NCI-H1436 treated with DMSO at 0.1 percent for 48 hours (cell line): ENCODE data around the gene THAP3.

Source experiments
- DNase-seq: peaks from one replicate; lab custom pipeline; 2025; lab: John Stamatoyannopoulos, UW

The THAP3 gene

DNA sequence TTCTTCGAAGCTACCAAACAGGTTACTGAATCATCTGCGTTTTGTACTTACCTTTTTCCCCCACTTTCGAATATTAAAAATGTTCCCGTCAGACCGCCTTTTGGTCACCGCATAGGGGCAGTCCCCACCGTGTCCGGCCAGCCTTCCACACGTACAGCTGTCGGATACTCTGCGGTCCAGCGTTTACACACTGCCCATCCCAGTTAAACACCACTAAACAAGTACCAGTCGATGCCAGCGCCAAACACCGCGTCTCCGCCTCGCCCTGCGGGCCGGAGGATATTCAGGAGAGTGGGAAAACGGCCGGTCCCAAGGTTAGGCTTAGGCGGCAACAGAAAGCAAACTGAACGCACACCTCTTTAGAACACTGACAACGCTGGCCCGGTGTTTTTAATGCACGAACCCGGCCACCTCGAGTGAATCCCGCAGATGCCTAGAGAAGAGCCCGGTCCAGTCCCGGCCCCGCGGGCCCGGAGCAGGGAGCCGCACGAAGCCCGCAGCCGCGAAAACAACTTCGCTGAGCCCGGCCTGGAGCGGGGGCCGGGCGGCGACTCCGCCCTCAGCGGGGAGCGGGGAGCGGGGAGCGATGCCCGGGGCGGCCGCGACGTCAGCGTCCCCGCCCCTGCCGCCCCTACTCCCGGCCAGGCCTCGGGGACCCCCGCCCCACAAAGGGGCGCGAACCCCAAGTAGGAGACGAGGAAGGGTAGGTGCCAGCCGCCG, 11.9 kb upstream of the THAP3 start:
- no peak for DNase-seq

DNA sequence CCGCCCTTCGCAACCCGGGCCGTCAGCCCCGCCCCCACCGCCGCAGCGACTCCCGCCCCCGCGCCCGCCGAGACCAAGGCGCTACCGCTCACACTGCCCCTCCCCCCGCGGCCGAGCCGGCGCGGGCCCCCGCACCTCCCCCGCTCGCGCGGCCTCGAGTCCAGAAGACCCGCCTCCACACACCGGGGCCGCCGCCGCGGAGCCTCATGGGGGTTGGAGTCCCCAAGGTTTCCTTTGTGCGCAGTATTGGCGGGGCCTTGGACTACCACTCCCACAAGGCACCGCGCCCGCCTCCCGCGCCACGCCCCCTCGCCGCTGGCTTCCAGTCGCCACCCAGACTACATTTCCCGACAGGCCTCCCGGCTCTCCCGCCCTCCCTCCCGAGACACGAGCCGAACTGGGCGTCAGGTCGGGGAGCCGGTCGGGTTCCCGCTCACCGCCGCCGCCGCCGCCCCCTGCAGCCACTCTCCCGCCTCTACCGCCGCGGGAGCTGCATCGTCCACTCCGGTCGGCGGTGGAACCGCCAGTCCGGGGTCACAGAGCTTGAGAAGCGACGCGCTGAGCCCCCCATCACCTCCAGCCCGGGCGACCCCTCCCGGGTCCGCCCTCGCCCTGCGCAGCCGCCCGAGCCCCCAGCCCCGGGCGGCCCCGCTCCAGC, 11.2 kb upstream of the THAP3 start, which contains the start of gene PHF13:
Gene PHF13 (plus strand): TSS at position 371 of the 658 bp plus-strand sequence. CDS start 336 bp downstream, outside the sequence.
- peak; percentile 88 for DNase-seq

DNA sequence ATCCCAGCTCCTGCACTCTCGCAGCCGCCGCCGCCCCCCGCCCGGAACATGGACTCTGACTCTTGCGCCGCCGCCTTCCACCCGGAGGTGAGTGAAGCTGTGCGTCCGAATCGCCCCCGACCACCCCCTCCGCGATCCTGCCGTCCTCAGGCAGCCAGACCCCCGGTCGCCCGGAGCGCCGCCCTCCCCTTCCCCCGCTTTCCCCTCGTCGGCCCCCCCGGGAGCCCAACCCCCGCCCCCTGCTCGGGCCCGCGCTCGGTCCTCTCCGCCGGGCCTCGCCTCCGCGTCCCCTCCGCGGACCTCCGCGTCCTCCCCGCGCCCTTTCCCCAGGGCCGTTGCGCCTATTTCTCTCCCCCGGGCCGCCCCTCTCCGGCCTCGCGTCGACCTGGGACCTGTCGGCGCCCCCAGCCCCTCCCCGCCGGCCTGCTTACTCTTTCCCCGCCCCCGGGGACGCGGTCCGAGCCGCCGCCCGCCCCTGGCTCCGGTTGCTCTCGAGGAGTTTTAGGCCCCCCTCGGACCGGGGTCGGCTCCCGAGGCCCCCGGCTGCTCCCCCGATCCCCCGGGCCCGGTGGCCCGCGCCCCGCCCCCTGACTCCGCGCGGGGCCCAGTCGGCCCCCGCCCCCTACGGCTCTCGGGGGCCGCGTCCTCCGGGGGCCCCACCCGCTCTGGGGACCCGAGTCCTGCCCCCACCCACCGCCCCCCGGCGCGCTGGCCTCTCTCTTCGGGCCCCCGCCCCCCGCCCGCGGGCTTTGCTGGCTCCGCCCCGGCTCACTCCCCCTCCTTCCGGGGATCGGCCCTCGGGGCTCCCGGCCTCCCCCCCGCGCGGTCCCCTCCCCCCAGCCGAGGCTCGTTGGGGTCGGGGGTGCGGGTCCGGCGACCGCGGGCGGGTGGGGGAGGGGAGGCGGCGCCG, 10.4 kb upstream of the THAP3 start:
- no peak for DNase-seq

DNA sequence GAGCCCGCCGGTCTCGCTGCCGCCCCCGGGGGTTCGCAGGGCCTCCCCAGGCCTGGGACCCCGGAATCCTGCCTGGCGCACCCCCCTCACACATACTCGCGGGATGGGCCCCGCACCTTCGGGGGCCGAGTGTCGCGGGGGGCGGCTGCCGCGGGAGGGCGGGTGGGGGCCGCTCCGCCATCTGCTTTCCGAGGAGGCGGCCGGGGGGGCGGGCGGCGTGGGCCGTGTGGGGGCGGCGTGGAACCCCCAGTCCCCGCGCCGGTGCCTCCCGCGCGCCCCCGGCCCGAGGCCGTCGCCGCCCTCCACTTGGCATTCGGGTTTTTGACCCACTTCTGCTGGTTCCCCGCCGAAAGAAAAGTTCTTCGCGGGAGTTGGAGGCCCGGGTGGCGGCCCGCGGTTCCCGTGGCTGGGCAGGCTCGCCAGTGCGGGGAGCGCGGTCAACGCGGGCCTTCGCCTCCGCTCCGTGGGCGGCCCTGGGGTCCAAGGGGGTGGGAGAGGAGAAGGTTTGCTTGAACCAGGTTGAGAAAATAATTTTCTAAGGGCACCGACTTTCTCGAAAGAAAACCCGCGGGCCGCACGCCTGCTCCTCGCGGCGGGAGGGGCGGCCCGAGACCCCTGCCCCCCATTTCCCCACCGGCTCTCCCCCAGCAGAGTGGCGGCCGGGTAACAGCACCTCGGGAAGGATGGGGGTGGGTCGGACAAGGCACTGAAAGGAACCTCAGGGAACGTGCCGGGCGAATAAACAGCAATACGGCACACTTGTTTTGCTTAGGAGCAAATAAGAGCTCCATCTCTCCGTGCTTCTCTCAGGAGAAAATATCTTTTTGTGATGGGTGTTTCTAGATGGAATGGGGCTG, 9.5 kb upstream of the THAP3 start:
- no peak for DNase-seq

DNA sequence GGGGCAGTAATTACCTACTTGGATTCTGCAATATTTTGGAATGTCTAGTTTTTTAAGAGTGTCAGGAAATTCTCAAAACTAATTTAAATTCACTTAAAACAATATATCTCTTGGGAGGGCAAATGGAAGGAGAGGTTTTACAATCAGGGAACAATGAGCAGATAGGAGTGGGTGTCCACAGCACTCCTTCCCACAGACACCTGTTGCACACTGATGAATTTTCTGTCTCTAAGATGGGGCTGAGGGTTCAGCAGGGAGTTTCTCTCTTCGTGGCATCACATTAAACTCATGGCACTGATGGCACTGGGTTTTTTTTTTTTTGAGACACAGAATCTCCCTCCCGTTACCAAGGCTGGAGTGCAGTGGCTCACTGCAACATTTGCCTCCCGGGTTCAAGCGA, 5.6 kb upstream of the THAP3 start:
- DNase-seq = no peak

DNA sequence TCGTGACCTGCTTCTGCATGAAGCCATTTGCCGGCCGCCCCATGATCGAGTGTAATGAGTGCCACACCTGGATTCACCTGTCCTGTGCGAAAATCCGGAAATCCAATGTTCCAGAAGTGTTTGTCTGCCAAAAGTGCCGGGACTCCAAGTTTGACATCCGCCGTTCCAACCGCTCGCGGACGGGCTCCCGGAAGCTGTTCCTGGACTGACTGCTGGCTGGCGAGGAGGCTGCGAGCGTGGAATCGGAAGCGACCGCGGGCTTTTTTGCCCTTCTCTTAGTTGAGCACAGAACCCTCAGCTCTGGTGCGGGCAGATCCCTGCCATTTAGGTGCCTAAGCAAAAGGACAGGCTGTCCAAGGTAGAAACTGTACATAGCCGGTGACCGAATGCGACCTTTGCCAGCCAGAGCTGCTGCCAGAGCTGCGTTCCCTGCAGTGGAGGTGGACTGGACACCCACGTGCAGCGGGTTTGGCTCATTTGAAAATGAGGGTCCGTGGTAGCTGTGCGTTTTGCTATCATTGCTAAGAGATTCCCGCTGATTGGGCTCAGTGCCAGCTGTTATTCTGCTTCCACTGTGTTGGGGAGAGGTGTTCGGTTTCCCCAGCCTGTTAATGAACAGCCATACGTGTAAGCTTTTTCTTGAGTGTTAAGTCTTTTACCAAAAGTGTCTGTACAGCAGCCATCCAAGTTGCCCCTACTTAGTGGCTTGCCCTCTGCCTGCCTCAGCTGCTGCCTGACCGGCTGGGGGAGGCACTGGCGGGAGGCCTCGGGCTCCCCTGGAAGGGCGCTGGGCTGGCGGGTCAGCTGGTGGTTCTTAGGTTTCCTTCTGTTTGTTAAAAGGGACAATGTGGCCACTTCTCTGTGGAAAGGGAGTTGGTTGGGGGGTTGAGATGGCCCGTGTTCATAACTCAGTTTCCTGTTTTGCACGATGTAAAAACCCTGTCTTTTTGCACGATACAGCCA, 3.0 kb upstream of the THAP3 start:
- no peak for DNase-seq

DNA sequence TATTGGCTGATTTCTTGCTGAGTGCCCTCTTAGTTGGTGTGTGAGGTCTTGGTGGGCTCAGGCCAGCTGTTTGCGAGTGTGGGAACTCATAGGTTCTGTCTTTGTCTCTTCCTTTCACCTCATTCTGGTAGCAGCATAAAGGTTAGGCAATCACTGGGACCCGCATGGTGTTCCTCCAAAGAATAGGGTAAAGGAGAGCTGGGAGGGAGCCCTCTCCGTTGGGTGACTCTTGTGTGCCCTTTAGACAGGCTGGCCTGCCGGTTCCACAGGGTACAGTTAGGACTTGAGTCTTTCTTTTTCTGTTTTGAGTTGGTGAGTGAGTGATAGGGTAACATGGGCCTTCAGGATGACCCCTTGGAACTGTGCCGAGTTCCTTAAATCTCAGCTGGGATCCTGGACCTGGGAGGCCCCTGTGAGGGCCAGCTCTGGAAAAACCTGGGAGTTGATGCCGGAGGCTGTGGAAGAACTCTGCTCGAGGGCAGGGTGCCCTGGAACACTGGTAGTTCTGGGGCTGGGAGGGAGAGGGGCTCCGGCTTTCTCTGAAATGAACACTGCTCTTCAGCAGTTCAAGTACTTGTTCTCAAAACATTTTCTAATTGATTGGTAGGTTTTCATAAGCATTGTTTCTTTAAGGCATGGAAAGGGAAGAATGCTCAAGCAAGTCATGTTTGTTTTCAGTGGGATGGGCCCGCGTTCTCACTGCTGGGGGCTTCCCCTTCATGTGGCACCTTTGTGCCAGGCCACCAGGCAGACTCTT, 2.1 kb upstream of the THAP3 start:
- no peak for DNase-seq

DNA sequence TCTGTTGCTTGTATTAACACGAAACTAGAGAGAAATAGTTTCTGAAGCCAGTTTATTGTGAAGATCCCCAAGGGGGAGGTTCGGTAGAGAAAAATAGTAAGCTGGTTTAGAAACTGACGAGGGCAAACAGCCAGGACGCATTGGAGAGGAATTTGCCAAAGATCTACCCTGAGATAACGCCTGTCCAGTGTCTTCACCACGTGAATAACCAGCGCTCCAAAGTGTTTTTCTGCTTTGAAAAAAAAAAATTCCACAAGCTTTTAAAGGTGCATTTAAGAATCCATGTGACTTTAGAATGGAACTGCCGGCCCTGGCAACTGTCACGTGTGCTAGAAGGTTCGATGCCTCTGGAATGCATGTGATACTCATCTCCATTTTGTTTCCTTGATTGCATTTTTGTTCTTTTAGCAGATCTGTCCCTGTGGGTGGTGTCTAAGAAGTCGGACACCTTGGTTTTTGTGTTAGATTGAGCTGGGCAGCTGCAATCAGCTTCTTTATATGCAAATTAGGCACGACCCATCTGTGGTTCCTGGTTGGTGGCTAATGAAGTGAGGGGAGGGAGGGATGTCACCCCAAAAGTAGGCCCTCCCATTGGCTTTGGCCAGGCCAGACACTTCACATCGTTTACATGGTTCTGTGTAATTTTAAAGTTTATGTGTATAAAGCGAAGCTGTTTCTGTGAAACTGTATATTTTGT, 1.3 kb upstream of the THAP3 start:
- DNase-seq = no peak

DNA sequence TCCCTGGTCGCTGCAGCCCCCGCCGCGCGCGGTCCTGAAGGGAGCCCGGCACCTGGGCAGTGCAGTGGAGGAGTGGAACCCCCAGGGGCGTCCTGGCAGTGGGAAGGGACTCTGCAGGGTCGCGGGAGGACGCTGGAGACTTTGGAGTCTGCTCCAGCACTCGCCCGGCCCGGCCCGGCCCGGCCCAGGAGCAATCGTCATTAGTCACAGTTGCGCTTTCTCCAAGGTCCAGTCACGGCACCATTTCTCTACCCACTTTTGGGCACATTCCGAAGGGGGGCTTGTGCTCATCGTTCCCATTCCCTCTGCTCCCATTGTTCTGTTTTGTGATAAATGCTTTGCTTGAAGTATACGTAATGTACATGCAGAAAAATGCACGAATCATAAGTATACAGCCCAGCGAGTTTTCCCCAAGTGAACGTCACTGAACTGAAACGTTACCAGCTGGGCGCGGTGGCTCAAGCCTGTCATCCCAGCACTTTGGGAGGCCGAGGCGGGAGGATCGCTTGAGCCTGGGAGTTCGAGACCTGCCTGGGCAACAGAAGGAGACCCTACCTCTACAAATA, 999 bp downstream of the THAP3 start:
- DNase-seq = no peak

DNA sequence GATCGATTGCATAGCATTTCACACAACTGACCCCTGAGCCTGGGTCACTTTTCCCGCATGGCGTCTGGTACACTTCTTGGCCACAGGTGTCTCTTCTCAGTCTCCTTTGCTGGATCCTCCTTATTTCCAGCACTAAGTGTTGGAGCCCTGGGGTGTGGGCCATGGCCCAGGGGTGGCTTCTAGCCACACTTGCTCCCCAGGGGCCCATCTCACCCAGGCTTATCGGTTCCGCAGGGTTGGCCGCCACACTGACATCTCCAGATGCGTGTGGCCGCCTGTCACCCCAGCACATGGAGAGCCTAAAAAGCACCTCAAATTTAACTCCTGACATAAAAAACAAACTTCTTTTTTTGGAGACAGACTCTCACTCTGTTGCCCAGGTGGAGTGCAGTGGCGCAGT, 2.4 kb downstream of the THAP3 start:
- no peak for DNase-seq

DNA sequence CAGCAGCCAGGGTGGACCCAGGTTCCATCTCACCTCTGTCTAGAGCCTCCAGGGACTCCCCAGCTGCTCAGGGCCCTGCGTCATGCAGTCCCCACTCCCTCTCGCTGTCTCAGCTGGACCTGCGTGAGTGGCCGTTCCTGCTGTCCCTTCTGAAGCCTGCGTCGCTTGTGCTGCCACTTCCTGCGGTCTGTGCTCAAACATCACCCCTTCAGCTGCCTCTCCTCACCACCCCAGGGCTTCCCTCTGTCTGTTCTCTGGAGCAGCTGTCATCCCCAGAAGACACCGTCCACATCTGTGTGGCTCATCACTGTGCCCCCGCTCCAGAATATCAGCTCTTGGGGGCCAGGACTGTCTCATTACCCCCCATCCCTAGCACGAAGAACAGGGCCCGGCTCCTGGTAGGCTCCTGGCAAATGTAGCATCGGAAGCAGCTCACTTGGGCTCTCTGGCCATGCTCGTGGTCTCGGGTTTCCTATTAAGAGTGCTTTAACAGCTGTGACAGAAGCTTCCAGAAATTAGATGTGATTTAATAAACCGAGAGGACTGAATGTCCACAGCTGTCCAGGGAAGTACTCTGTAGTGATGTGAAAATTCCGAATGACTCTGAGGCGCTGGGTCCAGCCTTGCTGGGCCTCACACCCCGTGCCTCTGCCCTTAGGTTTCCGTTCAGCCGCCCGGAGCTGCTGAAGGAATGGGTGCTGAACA, 3.3 kb downstream of the THAP3 start:
- no peak for DNase-seq

DNA sequence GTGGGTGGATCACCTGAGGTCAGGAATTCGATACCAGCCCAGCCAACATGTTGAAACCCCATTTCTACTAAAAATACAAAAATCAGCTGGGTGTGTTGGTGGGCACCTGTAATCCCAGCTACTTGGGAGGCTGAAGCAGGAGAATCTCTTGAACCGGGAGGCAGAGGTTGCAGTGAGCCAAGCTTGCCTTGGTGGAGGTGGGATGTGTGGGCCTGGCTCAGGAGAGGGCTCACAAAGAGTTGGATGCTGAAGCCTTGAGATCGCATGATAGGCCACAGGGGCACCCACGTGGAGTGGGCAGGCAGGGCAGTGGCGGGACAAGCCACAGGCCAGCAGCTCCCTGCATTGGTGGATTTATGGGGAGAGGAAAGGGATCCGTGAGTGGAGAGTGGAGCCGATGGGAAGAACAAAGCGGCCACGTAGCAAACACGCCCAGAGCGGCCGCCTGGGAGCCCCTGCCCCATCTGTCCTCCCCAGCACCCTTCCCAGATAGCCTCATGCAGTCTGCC, 4.4 kb downstream of the THAP3 start:
- DNase-seq = no peak

DNA sequence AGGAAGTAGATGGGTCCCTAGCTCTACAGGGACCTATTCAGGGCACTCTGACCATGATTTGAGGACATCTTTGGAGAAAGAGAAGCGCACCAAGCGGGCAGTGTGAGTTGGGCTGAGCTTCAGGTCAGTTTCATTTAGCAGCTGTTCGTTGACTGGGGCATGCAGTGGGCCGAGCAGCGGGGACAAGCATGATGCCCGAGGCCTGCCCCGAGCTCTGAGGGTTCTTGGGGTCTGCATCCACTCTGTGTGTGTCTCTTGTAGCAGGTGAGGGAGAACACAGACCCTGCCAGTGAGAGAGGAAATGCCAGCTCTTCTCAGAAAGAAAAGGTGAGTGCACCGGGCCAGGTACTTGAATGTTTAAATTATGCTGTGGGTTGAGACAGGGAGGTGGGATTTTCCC, 5.4 kb downstream of the THAP3 start:
- no peak for DNase-seq

DNA sequence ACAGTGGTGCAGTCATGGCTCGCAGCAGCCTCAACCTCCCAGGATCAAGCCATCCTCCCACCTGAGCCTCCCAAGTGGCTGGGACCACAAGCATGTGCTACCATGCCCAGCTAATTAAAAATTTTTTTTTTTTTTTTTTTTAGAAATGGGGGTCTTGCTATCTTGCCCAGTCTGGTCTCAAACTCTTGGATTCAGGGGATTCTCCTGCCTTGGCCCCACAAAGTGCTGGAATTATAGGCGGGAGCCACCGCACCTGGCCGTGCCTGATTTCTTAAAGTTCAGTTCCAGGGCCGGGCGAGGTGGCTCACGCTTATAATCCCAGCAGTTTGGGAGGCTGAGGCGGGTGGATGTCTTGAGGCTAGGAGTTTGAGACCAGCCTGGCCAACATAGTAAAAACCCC, 6.4 kb downstream of the THAP3 start:
- DNase-seq = no peak

DNA sequence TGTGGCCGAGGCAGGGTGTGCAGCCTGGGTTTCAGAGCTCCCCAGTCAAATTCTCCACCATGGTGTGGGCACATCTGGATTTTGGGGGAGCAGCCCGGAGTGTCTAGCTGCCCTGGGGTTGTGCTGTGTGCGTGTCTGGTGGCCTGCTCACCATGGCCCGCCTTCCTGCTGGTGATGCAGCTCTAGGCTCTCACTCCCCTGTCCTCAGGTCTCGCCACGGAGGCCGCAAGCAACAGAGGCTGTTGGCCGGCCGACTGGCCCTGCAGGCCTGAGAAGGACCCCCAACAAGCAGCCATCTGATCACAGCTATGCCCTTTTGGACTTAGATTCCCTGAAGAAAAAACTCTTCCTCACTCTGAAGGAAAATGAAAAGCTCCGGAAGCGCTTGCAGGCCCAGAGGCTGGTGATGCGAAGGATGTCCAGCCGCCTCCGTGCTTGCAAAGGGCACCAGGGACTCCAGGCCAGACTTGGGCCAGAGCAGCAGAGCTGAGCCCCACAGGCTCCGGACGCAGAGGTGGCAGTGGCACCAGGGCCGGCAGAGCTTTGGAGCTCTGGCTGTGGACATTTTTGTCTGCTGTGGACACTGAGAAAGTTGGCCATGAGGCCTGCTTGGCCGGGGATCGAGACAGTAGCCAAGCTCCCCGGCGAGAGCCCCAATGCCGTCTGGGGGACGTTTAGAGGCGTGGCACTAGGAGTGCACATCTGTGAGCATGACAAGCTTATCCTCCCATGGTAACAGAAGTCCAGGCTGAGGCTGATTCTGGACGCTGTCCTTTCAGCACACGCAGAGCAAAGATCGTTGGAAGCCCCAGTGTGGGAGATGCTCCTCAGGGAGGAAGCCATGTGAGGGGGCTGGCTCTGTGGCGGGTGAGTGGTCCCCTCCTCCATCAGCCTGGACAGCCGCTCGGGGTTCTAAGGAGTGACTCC, 8.2 kb downstream of the THAP3 start:
- DNase-seq = no peak

DNA sequence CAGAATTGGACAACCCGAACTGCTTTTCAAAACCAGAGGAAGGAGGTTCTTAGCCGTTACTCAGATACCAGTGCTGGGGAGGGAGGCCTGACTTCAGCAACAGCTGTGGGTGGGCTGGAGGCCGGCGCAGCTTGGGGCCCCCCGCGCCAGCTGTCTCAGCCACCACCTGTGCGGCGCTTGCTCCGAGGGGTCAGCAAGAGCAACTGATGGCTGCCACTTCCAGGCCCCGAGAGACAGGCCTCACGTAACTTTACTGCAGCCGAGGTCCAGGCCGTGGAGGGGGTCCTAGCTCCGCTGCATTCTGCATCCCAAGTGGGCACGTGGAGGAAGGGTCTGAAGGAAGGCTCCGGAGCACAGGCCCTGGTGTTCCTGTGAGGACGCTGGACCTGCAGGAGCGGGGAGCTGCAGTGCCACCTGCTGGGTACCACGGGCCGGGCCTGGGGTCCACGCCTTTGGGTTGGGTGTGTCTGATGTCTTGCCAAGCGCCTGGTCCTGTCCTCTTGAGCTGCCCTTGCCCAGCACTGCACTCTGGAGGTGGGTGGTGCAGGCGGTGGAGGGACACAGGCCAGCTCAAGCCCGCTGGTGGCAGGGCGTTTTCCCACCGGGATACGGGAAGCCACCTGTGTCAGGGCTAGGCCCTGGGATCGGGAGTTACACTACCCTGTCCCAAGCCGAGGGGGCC, 9.8 kb downstream of the THAP3 start:
- DNase-seq = no peak
